Measurements from ENCODE around the gene SLC25A47. TPM values are rescaled to one million over a fixed set of nuclear protein-coding genes. Genes with fewer than 3 reads are reported as not detected.

The SLC25A47 gene
- total and polyA plus RNA-seq, 2 donors (not counting 3 experiments of a cell fraction or from before 2014, with no cell fraction given) = not detected

DNA sequence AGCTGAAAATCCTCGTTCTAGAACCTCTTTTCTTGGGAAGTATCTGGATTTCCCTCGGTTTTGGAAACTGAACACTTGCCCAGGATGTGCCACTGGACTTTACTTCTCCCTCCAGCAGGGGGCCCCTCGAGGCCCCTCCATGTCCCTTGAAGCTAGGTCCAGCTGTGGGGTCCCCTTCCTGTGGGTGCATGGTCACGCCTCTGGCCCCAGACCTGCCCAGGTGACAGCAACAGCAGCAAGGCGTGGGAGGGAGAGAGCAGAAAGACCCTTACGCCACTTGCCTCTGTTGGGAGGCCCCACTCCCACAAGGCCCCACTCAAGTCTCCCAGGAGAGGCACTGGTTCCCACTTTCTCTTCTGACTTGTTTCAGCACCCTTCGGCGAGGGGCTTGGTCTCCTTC, 20.0 kb upstream of the SLC25A47 start:
- dilution Hi-C loops (cut with MboI; ENCODE audit: extremely low pct_ligation_motif_present, low sequenced_read_pairs) (no loop called here), intact Hi-C loops (cut with micrococcal nuclease) (loop anchor here (1.0 to 10.0 kb wide), 3 partner anchors 63 to 352 kb away; no protein-coding TSS in a partner anchor)
- no peak for DNase-seq (ENCODE audit: low read depth, low spot score)
- POLR2A ChIA-PET = no interaction called here
- TF ChIP-seq GATA2 (IDR thresholded peaks at IDR 0.05; ENCODE audit: insufficient read depth, insufficient read length, low read depth, low read length) (no peak), FOS (IDR thresholded peaks at IDR 0.05; ENCODE audit: borderline replicate concordance, insufficient read depth, low read length) (no peak)
- TF ChIP-seq, protein P1, sequence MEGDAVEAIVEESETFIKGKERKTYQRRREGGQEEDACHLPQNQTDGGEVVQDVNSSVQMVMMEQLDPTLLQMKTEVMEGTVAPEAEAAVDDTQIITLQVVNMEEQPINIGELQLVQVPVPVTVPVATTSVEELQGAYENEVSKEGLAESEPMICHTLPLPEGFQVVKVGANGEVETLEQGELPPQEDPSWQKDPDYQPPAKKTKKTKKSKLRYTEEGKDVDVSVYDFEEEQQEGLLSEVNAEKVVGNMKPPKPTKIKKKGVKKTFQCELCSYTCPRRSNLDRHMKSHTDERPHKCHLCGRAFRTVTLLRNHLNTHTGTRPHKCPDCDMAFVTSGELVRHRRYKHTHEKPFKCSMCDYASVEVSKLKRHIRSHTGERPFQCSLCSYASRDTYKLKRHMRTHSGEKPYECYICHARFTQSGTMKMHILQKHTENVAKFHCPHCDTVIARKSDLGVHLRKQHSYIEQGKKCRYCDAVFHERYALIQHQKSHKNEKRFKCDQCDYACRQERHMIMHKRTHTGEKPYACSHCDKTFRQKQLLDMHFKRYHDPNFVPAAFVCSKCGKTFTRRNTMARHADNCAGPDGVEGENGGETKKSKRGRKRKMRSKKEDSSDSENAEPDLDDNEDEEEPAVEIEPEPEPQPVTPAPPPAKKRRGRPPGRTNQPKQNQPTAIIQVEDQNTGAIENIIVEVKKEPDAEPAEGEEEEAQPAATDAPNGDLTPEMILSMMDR (IDR thresholded peaks at IDR 0.05; ENCODE audit: extremely low read depth in 1 of 2, insufficient read depth in 1 of 2, low read depth in 1 of 2, low read length in 2 of 2) = peak; percentile 71 to 85
- Histone ChIP-seq H3K36me3 (ENCODE audit: control insufficient read depth in 2 of 2, extremely low read depth in 1 of 2, insufficient read depth in 2 of 2, low read length in 2 of 2) (peaks cover 0 to 10% of the 10 kb centered on the region in 2 experiments), H3K4me1 (ENCODE audit: control insufficient read depth, extremely low read depth, insufficient read depth, low read length) (peaks cover 9% of the 10 kb centered on the region), H3K9me1 (replicated peaks; ENCODE audit: control insufficient read depth, extremely low read depth, insufficient read depth, low read length) (no peaks in the 10 kb centered on the region), H3K27ac (ENCODE audit: insufficient read depth, low read depth, low read length) (no peak overlapping the region), H4K20me1 (replicated peaks; ENCODE audit: control insufficient read depth, extremely low read depth, insufficient read depth, low read length) (no peaks in the 10 kb centered on the region), H3K9ac (replicated peaks; ENCODE audit: extremely low read depth, insufficient read depth, low read length) (no peak overlapping the region), H3K79me2 (ENCODE audit: control insufficient read depth, insufficient read depth, low read length) (peaks cover 10% of the 10 kb centered on the region), H3K4me3 (replicated peaks in 1 of 3; ENCODE audit: insufficient read depth in 1 of 3, low read depth in 1 of 3, low read length in 3 of 3) (no peak overlapping the region), H3K27me3 (ENCODE audit: control insufficient read depth in 2 of 2, insufficient read depth in 2 of 2, low read length in 2 of 2) (no peaks in the 10 kb centered on the region), H2AFZ (ENCODE audit: low read depth, low read length) (no peak overlapping the region), H3K9me3 (replicated peaks; ENCODE audit: control insufficient read depth, insufficient read depth, low read length) (no peaks in the 10 kb centered on the region), H3K4me2 (ENCODE audit: insufficient read depth, low read length) (no peak overlapping the region)
- no TSS peak for BruUV-seq (replicated peaks)
- CTCF ChIA-PET = interaction anchor here (0.6 to 1.8 kb wide), 12 partner anchors 9 to 82 kb away, joined by 3 to 16 read pairs (median 4); partner anchors contain the start of gene WDR25
- FAIRE-seq = peak; percentile 70

DNA sequence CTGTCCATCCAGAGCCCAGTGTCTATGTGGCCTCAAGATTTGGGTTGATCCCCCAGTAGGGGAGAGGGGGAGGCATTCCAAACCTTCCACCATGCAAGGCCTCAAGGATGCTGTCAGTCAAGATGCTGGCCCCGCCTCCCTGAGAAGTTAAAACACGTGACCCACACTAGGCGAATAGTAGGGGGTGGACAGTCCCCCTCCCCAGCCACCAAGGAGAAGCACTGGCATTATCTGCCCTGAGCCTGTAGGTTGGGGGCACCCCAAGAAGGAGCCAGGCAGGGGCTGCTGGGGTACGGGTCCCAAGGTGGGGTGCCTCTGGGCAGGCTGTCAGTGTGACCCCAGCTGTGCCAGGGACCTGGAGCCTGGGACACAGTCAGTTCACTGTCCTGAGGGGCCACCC, 19.2 kb upstream of the SLC25A47 start:
- no TSS peak for BruUV-seq (replicated peaks)
- H3K4me3 ChIP-seq (replicated peaks in 1 of 3; ENCODE audit: insufficient read depth in 1 of 3, low read depth in 1 of 3, low read length in 3 of 3) = no peak overlapping the region
- CTCF ChIA-PET = interaction anchor here (0.7 to 1.8 kb wide), 6 partner anchors 10 to 71 kb away, joined by 3 to 8 read pairs (median 5); a partner anchor contains a TSS
- H3K9me3 ChIP-seq (replicated peaks; ENCODE audit: control insufficient read depth, insufficient read depth, low read length) = no peaks in the 10 kb centered on the region
- FAIRE-seq (no peak), DNase-seq (ENCODE audit: low read depth, low spot score) (no peak)
- no peaks in the 10 kb centered on the region for H4K20me1 ChIP-seq (replicated peaks; ENCODE audit: control insufficient read depth, extremely low read depth, insufficient read depth, low read length)
- intact Hi-C loops (cut with micrococcal nuclease) = loop anchor here (1.0 to 10.0 kb wide), 4 partner anchors 15 to 351 kb away; no protein-coding TSS in a partner anchor
- no peak overlapping the region for H3K27ac ChIP-seq (ENCODE audit: insufficient read depth, low read depth, low read length)
- no peak overlapping the region for H2AFZ ChIP-seq (ENCODE audit: low read depth, low read length)
- POLR2A ChIA-PET = no interaction called here
- H3K4me1 ChIP-seq (ENCODE audit: control insufficient read depth, extremely low read depth, insufficient read depth, low read length) = peaks cover 12% of the 10 kb centered on the region
- TF ChIP-seq EZH2 (IDR thresholded peaks at IDR 0.05; ENCODE audit: borderline replicate concordance, low read depth, low read length, severe bottlenecking) (no peak), POLR2A (IDR thresholded peaks at IDR 0.05; ENCODE audit: low read depth, low read length) (no peak), GATA2 (IDR thresholded peaks at IDR 0.05; ENCODE audit: insufficient read depth, insufficient read length, low read depth, low read length) (no peak)
- dilution Hi-C loops (cut with MboI; ENCODE audit: extremely low pct_ligation_motif_present, low sequenced_read_pairs) = no loop called here
- peaks cover 10% of the 10 kb centered on the region for H3K79me2 ChIP-seq (ENCODE audit: control insufficient read depth, insufficient read depth, low read length)
- no peaks in the 10 kb centered on the region for H3K9me1 ChIP-seq (replicated peaks; ENCODE audit: control insufficient read depth, extremely low read depth, insufficient read depth, low read length)
- H3K27me3 ChIP-seq (ENCODE audit: control insufficient read depth in 2 of 2, insufficient read depth in 2 of 2, low read length in 2 of 2) = no peaks in the 10 kb centered on the region
- no peak overlapping the region for H3K4me2 ChIP-seq (ENCODE audit: insufficient read depth, low read length)
- no peak overlapping the region for H3K9ac ChIP-seq (replicated peaks; ENCODE audit: extremely low read depth, insufficient read depth, low read length)
- H3K36me3 ChIP-seq (ENCODE audit: control insufficient read depth in 2 of 2, extremely low read depth in 1 of 2, insufficient read depth in 2 of 2, low read length in 2 of 2) = peaks cover 0 to 3% of the 10 kb centered on the region in 2 experiments
